K562 (cell line): Measurements from ENCODE around the gene LY6G6D. TPM values are rescaled to one million over a fixed set of nuclear protein-coding genes. Genes with fewer than 3 reads are reported as not detected.
A peak's percentile ranks its signal among the peaks of the same experiment; 100 is the strongest.

Experiments used
- ATAC-seq: fragments of 200-7000 bp; cut with Tn5 transposase; 3 replicates; pipeline ENCODE4 v1.9.1; 2020; ENCODE audit warnings: moderate library complexity
- BruUV-seq: library from RNA; stranded (reverse); fragments of 400-500 nt; replicated peaks from 2 replicates; lab custom pipeline; 2021; lab: Mats Ljungman, UMichigan
- CTCF ChIA-PET: fragments of 300-600 bp; formaldehyde crosslinking; extraction: SDS; loops from one replicate; lab custom pipeline; 2021; ENCODE audit warnings: low intra/inter-chr PET ratio; lab: Yijun Ruan, JAX
- POLR2A ChIA-PET: fragments of 300-600, 350-650 bp; sonication (Branson Sonifier 250); formaldehyde crosslinking; extraction: SDS; loops from one replicate; lab custom pipeline; 2021; ENCODE audit warnings: antibody characterized with exemption, inconsistent platforms; lab: Yijun Ruan, JAX
- DNase-seq, 4 experiments: peaks; one replicate each; pipeline versions ENCODE4 v3.0.0 to v3.0.0-alpha.2; 2011 to 2018; ENCODE audit warnings: low spot score in 3 of 4, mixed read lengths in 3 of 4; ENCODE audit errors: extremely low read depth in 1 of 4
- FAIRE-seq: peaks from 2 replicates; lab custom pipeline; 2011; peaks lifted over from hg19 to GRCh38; lab: Jason Lieb, UNC
- H2AFZ ChIP-seq: 2 replicates; pipeline ENCODE4 v1.6.0; 2011; ENCODE audit warnings: low read depth, low read length, control low read depth, inconsistent platforms
- H3K27ac ChIP-seq: fragments of 200-600 bp; 3 replicates; pipeline ENCODE4 v1.8.0; 2011; ENCODE audit warnings: low read depth, mild to moderate bottlenecking, control low read depth, inconsistent platforms, low read length, moderate library complexity, mixed read lengths; ENCODE audit errors: extremely low read depth
- H3K27me3 ChIP-seq, 2 experiments: fragments of 300-600 bp in 1 of 2; 2 replicates in 1 of 2; 3 replicates in 1 of 2; pipeline versions ENCODE4 v1.6.0 to v1.8.0; 2011; ENCODE audit warnings: inconsistent platforms in 2 of 2, low read length in 2 of 2, mild to moderate bottlenecking in 1 of 2, mixed read lengths in 1 of 2, moderate library complexity in 1 of 2; ENCODE audit not compliant: control insufficient read depth in 2 of 2, insufficient read depth in 2 of 2
- H3K36me3 ChIP-seq: fragments of 300-600 bp; 3 replicates; pipeline ENCODE4 v1.8.0; 2011; ENCODE audit warnings: mild to moderate bottlenecking, low read length, inconsistent platforms; ENCODE audit not compliant: control insufficient read depth, insufficient read depth
- H3K4me1 ChIP-seq, 2 experiments: fragments of 200-600 bp in 1 of 2; replicated peaks in 1 of 2; 2 replicates in 1 of 2; 3 replicates in 1 of 2; pipeline versions ENCODE4 v1.5.1 to v1.8.0; 2011; ENCODE audit warnings: inconsistent platforms in 2 of 2, low read length in 2 of 2, mild to moderate bottlenecking in 1 of 2, mixed read lengths in 1 of 2, moderate library complexity in 1 of 2; ENCODE audit not compliant: control insufficient read depth in 2 of 2, insufficient read depth in 2 of 2
- H3K4me2 ChIP-seq: 2 replicates; pipeline ENCODE4 v1.6.1; 2011; ENCODE audit warnings: low read length, control low read depth, inconsistent platforms, mixed read lengths; ENCODE audit not compliant: insufficient read depth
- H3K4me3 ChIP-seq: fragments of 200-600 bp; sonication (generic), shearing (Covaris generic); 2 replicates; pipeline ENCODE4 v1.5.1; 2016; ENCODE audit warnings: control low read depth, inconsistent platforms
- H3K79me2 ChIP-seq: fragments of 200-600 bp; 3 replicates; pipeline ENCODE4 v1.8.0; 2011; ENCODE audit warnings: low read length, inconsistent platforms; ENCODE audit not compliant: control insufficient read depth, insufficient read depth
- H3K9ac ChIP-seq, 2 experiments: 2 replicates each; pipeline versions ENCODE4 v1.6.0 to v1.6.1; 2011; ENCODE audit warnings: low read depth in 2 of 2, low read length in 2 of 2, control low read depth in 1 of 2, inconsistent platforms in 1 of 2, mild to moderate bottlenecking in 1 of 2, mixed read lengths in 1 of 2; ENCODE audit not compliant: insufficient read depth in 1 of 2
- H3K9me1 ChIP-seq: one replicate; pipeline ENCODE4 v1.6.0; 2011; ENCODE audit warnings: inconsistent platforms, mild to moderate bottlenecking, low read length, moderate library complexity; ENCODE audit not compliant: control insufficient read depth, insufficient read depth
- H3K9me3 ChIP-seq: replicated peaks from 2 replicates; pipeline ENCODE4 v1.5.1; 2011; ENCODE audit warnings: low read depth, low read length, inconsistent platforms; ENCODE audit not compliant: control insufficient read depth, insufficient read depth
- H4K20me1 ChIP-seq: replicated peaks from 2 replicates; pipeline ENCODE4 v1.6.1; 2011; ENCODE audit warnings: low read length, inconsistent platforms, mixed read lengths; ENCODE audit not compliant: control insufficient read depth, insufficient read depth
- ARHGAP35 ChIP-seq: fragments of 450-650 bp; IDR thresholded peaks from 2 replicates; pipeline ENCODE4 v1.6.1; 2018; ENCODE audit not compliant: partially characterized antibody
- EGR1 ChIP-seq: fragments of 450-650 bp; conservative IDR thresholded peaks from 2 replicates; pipeline ENCODE4 v1.6.1; 2017; ENCODE audit warnings: mild to moderate bottlenecking
- EHMT2 ChIP-seq: fragments of 450-650 bp; IDR thresholded peaks from 2 replicates; pipeline ENCODE4 v1.6.1; 2018; ENCODE audit warnings: antibody characterized with exemption
- FUS ChIP-seq: fragments of 200-400 bp; formaldehyde crosslinking; optimal IDR thresholded peaks from 2 replicates; pipeline ENCODE3; 2017; ENCODE audit warnings: low read depth, low read length
- HMGXB4 ChIP-seq: sonication (generic); formaldehyde crosslinking; IDR thresholded peaks from 2 replicates; pipeline ENCODE4 v1.8.1; 2023; ENCODE audit warnings: mild to moderate bottlenecking, missing genetic modification reagents
- RUNX1 ChIP-seq: sonication (generic); IDR thresholded peaks from 2 replicates; pipeline ENCODE4 v1.6.1; 2016; ENCODE audit warnings: antibody characterized with exemption, low read depth
- SMARCB1 ChIP-seq: IDR thresholded peaks from 2 replicates; pipeline ENCODE4 v1.6.1; 2011; ENCODE audit warnings: improper control_type of control experiment, low read depth; ENCODE audit not compliant: insufficient read length
- SNIP1 ChIP-seq: fragments of 450-650 bp; IDR thresholded peaks from 2 replicates; pipeline ENCODE4 v1.7.1; 2017; ENCODE audit warnings: low read depth, mild to moderate bottlenecking
- SRSF9 ChIP-seq: fragments of 200-400 bp; formaldehyde crosslinking; IDR thresholded peaks from 2 replicates; pipeline ENCODE4 v1.6.1; 2017; ENCODE audit warnings: low read depth, low read length, borderline replicate concordance
- TAF1 ChIP-seq: IDR thresholded peaks from 2 replicates; pipeline ENCODE4 v1.6.1; 2011; ENCODE audit warnings: mild to moderate bottlenecking, low read length, moderate library complexity; ENCODE audit not compliant: insufficient read depth, control insufficient read depth, severe bottlenecking; ENCODE audit errors: extremely low read depth
- WGBS: fragments of 100-300 bp; shearing (Covaris generic); methylation state at CpG from one replicate; pipeline ENCODE4 v1.1.6; 2016; ENCODE audit warnings: low coverage, mixed read lengths; ENCODE audit not compliant: insufficient coverage; ENCODE audit errors: missing lambda C conversion rate; 5-methylcytosine and 5-hydroxymethylcytosine counted together
- in situ Hi-C: fragments of 300-500 bp; cut with MboI; formaldehyde crosslinking; loops from 4 replicates; pipeline ENCODE4 v1.15.0; 2018; ENCODE audit warnings: inconsistent platforms, mixed read lengths
- intact Hi-C: fragments of 100-400 bp; cut with micrococcal nuclease; formaldehyde crosslinking; loops from 2 replicates; pipeline ENCODE4 v1.14.2; 2022
- polyA plus RNA-seq, 8 experiments: library from polyadenylated mRNA; depleted of rRNA in 4 of 8; stranded (reverse) in 5 of 8; unstranded in 3 of 8; fragments of >200 nt; fragmentation: Nextera tagmentation in 2 of 8; fragmentation: Illumina TruSeq in 1 of 8; extraction: Ambion mirVana in 2 of 8; extraction: Trizol in 1 of 8; gene quantifications; 2 replicates each; pipeline versions ENCODE4 v1.2.1 to v1.2.3, GENCODE V29; 2011 to 2014; ENCODE audit warnings: inconsistent platforms in 1 of 8, missing spikeins in 1 of 8
- total RNA-seq, 7 experiments: library from RNA; depleted of rRNA in 6 of 7; stranded (reverse); fragments of >200 nt in 6 of 7; fragmentation: Illumina TruSeq in 2 of 7; extraction: Trizol in 2 of 7; gene quantifications; 2 replicates each; pipeline versions ENCODE4 v1.2.1 to v1.2.3, GENCODE V29; 2011 to 2021; ENCODE audit warnings: low replicate concordance in 1 of 7
- TF ChIP-seq, protein P1 (sequence below): fragments of 450-650 bp; IDR thresholded peaks from 2 replicates; pipeline ENCODE4 v1.6.1; 2016; ENCODE audit warnings: antibody characterized with exemption
- TF ChIP-seq, protein P2 (sequence below), 2 experiments: fragments of 450-650 bp in 1 of 2; IDR thresholded peaks; 2 replicates each; pipeline ENCODE4 v1.6.1; 2011 to 2017; ENCODE audit warnings: low read depth in 2 of 2, antibody characterized with exemption in 1 of 2, borderline replicate concordance in 1 of 2, low read length in 1 of 2, mild to moderate bottlenecking in 1 of 2, mixed read lengths in 1 of 2; ENCODE audit not compliant: control insufficient read depth in 1 of 2

The LY6G6D gene
- total and polyA plus RNA-seq, 9 of the 15 experiments (the other 6 are each of a cell fraction or from before 2014, with no cell fraction given) = 0.30 to 0.38 TPM; not detected in 7

DNA sequence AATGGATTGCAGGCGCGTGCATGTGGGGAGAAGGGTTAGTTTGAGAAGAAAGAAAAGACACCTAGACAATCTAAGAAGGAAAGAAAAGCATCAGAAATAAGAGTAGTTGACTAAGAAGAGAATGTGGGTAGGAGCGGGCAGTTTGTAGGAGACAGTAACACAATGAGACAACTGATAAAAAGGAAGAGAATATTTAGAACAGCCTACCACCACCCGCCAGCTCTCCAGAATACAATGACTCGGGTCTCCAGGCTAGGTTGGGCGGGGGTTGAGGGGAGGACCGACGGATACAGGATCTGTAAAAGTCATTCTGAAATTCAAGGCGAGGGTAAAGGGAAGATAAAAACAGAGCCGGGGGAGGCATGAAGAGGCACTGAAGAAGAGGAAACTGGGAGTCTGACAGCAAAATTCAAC lies 12.7 kb upstream of the LY6G6D start (continued):
- TF ChIP-seq, protein P1, sequence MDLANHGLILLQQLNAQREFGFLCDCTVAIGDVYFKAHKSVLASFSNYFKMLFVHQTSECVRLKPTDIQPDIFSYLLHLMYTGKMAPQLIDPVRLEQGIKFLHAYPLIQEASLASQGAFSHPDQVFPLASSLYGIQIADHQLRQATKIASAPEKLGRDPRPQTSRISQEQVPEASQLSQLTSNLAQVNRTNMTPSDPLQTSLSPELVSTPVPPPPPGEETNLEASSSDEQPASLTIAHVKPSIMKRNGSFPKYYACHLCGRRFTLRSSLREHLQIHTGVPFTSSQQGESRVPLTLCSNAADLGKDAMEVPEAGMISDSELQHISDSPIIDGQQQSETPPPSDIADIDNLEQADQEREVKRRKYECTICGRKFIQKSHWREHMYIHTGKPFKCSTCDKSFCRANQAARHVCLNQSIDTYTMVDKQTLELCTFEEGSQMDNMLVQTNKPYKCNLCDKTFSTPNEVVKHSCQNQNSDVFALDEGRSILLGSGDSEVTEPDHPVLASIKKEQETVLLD = no peak

DNA sequence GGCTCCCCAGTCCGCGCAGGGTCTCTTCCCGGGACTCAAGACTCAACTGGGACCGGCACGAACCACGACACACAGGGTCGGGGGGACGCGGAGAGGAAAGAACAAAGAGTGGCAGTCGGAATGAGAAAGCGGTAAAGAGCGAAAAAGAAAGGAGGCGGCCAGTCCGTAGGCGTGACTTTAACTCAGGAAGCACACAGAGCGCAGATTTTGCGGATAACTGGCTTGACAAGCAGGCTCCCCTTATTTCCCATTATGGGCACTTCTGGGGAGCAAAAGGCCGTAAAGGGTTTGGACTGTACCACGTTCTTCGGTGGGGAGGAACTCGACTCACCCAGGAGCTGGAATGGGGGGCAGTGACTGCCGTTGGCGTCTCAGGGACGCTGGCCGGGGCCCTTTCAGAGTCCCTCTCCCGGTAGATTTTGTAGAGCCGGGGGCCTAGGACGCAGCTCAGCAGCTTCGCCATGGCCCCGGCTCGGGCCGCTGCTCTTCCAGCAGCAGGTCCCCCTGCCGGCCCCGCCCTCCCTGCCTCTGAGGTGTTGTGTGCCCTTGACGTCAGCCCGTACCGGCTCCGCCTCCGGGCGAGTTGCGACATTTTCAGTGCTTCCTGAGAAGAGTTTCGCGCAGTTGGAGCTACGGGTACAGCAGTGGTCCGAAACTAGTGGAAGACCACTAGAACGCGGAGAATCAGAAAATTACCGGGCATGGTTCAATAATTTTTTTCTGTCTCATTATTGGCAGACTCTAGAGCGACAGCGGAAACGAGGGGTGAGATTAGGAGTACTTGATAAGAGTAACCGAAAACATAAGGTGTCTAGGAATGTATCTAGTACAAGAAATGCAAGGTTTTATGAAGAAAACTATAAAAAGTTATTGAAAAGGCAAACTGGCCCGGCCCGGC lies 12.1 kb upstream of the LY6G6D start, which contains the start of gene ABHD16A:
Gene ABHD16A, minus strand, starts transcription at position 506 of the 898 bp plus-strand sequence. Its CDS starts 43 bp downstream, at position 463.
- Histone ChIP-seq H3K4me3 (peak within 1 kb of the TSS; percentile 68), H4K20me1 (no peaks in the 10 kb centered on the region; the same call in 1 of the 2 replicates), H3K4me2 (peak within 1 kb of the TSS; percentile 87), H3K9me1 (no peaks in the 10 kb centered on the region), H3K79me2 (peaks cover 46% of the 10 kb centered on the region), H3K27me3 (no peaks in the 10 kb centered on the region), H3K27ac (peak within 1 kb of the TSS; percentile 93), H3K9me3 (no peaks in the 10 kb centered on the region), H3K4me1 (peaks cover 22 to 34% of the 10 kb centered on the region in 2 experiments), H3K36me3 (peaks cover 34% of the 10 kb centered on the region), H2AFZ (peak within 1 kb of the TSS; percentile 91), H3K9ac (peak within 1 kb of the TSS; percentile 93 to 96)
- in situ Hi-C loops = no loop called here
- DNase-seq (peak; percentile 100), FAIRE-seq (peak; percentile 96), ATAC-seq (peak; percentile 95)
- ChIA-PET CTCF (interaction anchor here (1.2 kb wide), 1 partner anchor 13 kb away, joined by 3 read pairs; no protein-coding TSS in a partner anchor), POLR2A (interaction anchor here (0.5 to 9.7 kb wide), 42 partner anchors 11 to 1269 kb away, joined by 3 to 158 read pairs (median 5); partner anchors contain the start of genes C6orf47, CLIC1, CSNK2B and GPANK1)
- TSS peak; percentile 92 for BruUV-seq
- WGBS = 1% methylated on average over 54 of the region's 54 CpGs
- intact Hi-C loops = loop anchor here (1.0 to 2.0 kb wide), 3 partner anchors 13 to 38 kb away; partner anchors contain the start of gene GPANK1
- TF ChIP-seq RUNX1 (peak; percentile 54; the same call in 1 of the 2 replicates), ARHGAP35 (peak; percentile 7), SRSF9 (no peak), SNIP1 (peak; percentile 27; the same call in 1 of the 2 replicates), HMGXB4 (CRISPR knock-in tag) (no peak; the same call in none of the 2 replicates), SMARCB1 (peak; percentile 80), FUS (no peak), EHMT2 (peak; percentile 58; the same call in 1 of the 2 replicates), EGR1 (peak; percentile 39), TAF1 (peak; percentile 80)
- TF ChIP-seq, protein P2, sequence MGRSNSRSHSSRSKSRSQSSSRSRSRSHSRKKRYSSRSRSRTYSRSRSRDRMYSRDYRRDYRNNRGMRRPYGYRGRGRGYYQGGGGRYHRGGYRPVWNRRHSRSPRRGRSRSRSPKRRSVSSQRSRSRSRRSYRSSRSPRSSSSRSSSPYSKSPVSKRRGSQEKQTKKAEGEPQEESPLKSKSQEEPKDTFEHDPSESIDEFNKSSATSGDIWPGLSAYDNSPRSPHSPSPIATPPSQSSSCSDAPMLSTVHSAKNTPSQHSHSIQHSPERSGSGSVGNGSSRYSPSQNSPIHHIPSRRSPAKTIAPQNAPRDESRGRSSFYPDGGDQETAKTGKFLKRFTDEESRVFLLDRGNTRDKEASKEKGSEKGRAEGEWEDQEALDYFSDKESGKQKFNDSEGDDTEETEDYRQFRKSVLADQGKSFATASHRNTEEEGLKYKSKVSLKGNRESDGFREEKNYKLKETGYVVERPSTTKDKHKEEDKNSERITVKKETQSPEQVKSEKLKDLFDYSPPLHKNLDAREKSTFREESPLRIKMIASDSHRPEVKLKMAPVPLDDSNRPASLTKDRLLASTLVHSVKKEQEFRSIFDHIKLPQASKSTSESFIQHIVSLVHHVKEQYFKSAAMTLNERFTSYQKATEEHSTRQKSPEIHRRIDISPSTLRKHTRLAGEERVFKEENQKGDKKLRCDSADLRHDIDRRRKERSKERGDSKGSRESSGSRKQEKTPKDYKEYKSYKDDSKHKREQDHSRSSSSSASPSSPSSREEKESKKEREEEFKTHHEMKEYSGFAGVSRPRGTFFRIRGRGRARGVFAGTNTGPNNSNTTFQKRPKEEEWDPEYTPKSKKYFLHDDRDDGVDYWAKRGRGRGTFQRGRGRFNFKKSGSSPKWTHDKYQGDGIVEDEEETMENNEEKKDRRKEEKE (IDR thresholded peaks at IDR 0.05; ENCODE audit: borderline replicate concordance in 1 of 2, control insufficient read depth in 1 of 2, low read depth in 2 of 2, low read length in 1 of 2) = peak in 1 of 2 experiments; percentile 92; a peak in 2 of 4 replicates
